MM.1S (cell line): ENCODE data around the gene DNAJC22.

Experiments used
- DNase-seq: peaks from one replicate; pipeline ENCODE4 v3.0.0-alpha.2; 2015
- H2AFZ ChIP-seq: fragments of 300-600 bp; sonication (generic); 2 replicates; pipeline ENCODE4 v1.6.0; 2016; ENCODE audit warnings: antibody characterized with exemption, low read length
- H3F3A ChIP-seq: fragments of 300-600 bp; sonication (generic); 2 replicates; pipeline ENCODE4 v1.6.1; 2016; ENCODE audit warnings: mild to moderate bottlenecking, antibody characterized with exemption, low read length, moderate library complexity, mixed read lengths; ENCODE audit not compliant: insufficient read depth
- H3K27ac ChIP-seq: fragments of 300-600 bp; sonication (generic); 2 replicates; pipeline ENCODE4 v1.5.1; 2016; ENCODE audit warnings: mild to moderate bottlenecking, low read length
- H3K27me3 ChIP-seq: fragments of 300-600 bp; sonication (generic); replicated peaks from 2 replicates; pipeline ENCODE4 v1.6.0; 2016; ENCODE audit warnings: low read length; ENCODE audit not compliant: insufficient read depth
- H3K36me3 ChIP-seq: fragments of 300-600 bp; sonication (generic); replicated peaks from 2 replicates; pipeline ENCODE4 v1.6.1; 2016; ENCODE audit warnings: mild to moderate bottlenecking, low read length, mixed read lengths; ENCODE audit not compliant: insufficient read depth
- H3K4me1 ChIP-seq: fragments of 300-600 bp; sonication (generic); 2 replicates; pipeline ENCODE4 v1.6.1; 2016; ENCODE audit warnings: low read length, mixed read lengths
- H3K4me2 ChIP-seq: fragments of 300-600 bp; sonication (generic); 2 replicates; pipeline ENCODE4 v1.6.0; 2016; ENCODE audit warnings: low read depth, low read length
- H3K4me3 ChIP-seq: fragments of 300-600 bp; sonication (generic); 2 replicates; pipeline ENCODE4 v1.5.1; 2016; ENCODE audit warnings: low read length, mixed read lengths
- H3K79me2 ChIP-seq: fragments of 300-600 bp; sonication (generic); 2 replicates; pipeline ENCODE4 v1.6.1; 2016; ENCODE audit warnings: mixed run types, low read length, mixed read lengths
- H3K9ac ChIP-seq: fragments of 300-600 bp; sonication (generic); 2 replicates; pipeline ENCODE4 v1.6.1; 2016; ENCODE audit warnings: low read length, mixed read lengths
- H3K9me2 ChIP-seq: fragments of 300-600 bp; sonication (generic); replicated peaks from 2 replicates; pipeline ENCODE4 v1.6.1; 2016; ENCODE audit warnings: mild to moderate bottlenecking, low read length, mixed read lengths; ENCODE audit not compliant: insufficient read depth
- H3K9me3 ChIP-seq: fragments of 300-600 bp; sonication (generic); replicated peaks from 2 replicates; pipeline ENCODE4 v1.6.1; 2016; ENCODE audit warnings: mild to moderate bottlenecking, low read length, mixed read lengths; ENCODE audit not compliant: insufficient read depth
- H4K20me1 ChIP-seq: fragments of 300-600 bp; sonication (generic); 2 replicates; pipeline ENCODE4 v1.6.1; 2016; ENCODE audit warnings: mild to moderate bottlenecking, low read length, moderate library complexity, mixed read lengths; ENCODE audit not compliant: insufficient read depth
- EZH2 ChIP-seq: fragments of 300-600 bp; sonication (generic); optimal IDR thresholded peaks from 2 replicates; pipeline ENCODE3; 2017; ENCODE audit warnings: low read depth, mild to moderate bottlenecking, antibody characterized with exemption, low read length, mixed read lengths
- EZH2phosphoT487 ChIP-seq: fragments of 300-600 bp; sonication (generic); IDR thresholded peaks from 2 replicates; pipeline ENCODE4 v1.6.1; 2018; ENCODE audit warnings: antibody characterized with exemption, low read length
- TF ChIP-seq, protein P1 (sequence below): fragments of 300-600 bp; sonication (generic); IDR thresholded peaks from 2 replicates; pipeline ENCODE4 v1.5.1; 2016; ENCODE audit warnings: antibody characterized with exemption, low read length, mixed read lengths

DNAJC22 gene

DNA sequence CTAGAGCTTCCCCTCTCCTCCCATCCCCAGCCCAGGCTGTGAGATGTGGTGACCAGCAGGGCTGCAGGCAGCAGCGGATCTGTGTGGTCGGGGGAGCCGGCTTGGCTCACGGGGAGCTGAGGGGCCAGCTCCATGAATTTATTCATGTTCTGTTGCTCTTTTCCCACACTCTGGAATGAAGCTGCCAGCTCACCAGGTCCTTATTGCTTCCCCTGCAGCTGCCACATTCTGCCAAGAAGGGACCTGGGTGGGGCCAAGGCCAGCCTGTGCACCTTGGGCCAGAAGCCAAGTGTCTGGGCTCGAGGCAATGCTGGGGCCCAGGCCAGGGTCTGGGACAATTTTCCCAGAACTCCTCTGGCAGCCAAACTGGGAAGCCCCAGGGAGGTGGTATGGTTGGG is 7.2 kb upstream of the DNAJC22 start:
- no peaks in the 10 kb centered on the region for H4K20me1 ChIP-seq
- no peak for TF ChIP-seq EZH2phosphoT487
- TF ChIP-seq EZH2: no peak
- TF ChIP-seq, protein P1, sequence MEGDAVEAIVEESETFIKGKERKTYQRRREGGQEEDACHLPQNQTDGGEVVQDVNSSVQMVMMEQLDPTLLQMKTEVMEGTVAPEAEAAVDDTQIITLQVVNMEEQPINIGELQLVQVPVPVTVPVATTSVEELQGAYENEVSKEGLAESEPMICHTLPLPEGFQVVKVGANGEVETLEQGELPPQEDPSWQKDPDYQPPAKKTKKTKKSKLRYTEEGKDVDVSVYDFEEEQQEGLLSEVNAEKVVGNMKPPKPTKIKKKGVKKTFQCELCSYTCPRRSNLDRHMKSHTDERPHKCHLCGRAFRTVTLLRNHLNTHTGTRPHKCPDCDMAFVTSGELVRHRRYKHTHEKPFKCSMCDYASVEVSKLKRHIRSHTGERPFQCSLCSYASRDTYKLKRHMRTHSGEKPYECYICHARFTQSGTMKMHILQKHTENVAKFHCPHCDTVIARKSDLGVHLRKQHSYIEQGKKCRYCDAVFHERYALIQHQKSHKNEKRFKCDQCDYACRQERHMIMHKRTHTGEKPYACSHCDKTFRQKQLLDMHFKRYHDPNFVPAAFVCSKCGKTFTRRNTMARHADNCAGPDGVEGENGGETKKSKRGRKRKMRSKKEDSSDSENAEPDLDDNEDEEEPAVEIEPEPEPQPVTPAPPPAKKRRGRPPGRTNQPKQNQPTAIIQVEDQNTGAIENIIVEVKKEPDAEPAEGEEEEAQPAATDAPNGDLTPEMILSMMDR: no peak
- H3F3A ChIP-seq: peaks cover 6% of the 10 kb centered on the region; the same call in 1 of the 2 replicates
- H3K4me3 ChIP-seq: no peak overlapping the region
- H3K9me3 ChIP-seq: no peaks in the 10 kb centered on the region
- no peaks in the 10 kb centered on the region for H3K9me2 ChIP-seq
- H3K27me3 ChIP-seq: peaks cover 74% of the 10 kb centered on the region
- H3K4me2 ChIP-seq: no peak overlapping the region
- no peaks in the 10 kb centered on the region for H3K79me2 ChIP-seq
- H3K4me1 ChIP-seq: peaks cover 3% of the 10 kb centered on the region; the same call in 1 of the 2 replicates
- no peak overlapping the region for H3K9ac ChIP-seq
- H2AFZ ChIP-seq: no peak overlapping the region
- H3K36me3 ChIP-seq: no peaks in the 10 kb centered on the region
- no peak overlapping the region for H3K27ac ChIP-seq
- DNase-seq: no peak

DNA sequence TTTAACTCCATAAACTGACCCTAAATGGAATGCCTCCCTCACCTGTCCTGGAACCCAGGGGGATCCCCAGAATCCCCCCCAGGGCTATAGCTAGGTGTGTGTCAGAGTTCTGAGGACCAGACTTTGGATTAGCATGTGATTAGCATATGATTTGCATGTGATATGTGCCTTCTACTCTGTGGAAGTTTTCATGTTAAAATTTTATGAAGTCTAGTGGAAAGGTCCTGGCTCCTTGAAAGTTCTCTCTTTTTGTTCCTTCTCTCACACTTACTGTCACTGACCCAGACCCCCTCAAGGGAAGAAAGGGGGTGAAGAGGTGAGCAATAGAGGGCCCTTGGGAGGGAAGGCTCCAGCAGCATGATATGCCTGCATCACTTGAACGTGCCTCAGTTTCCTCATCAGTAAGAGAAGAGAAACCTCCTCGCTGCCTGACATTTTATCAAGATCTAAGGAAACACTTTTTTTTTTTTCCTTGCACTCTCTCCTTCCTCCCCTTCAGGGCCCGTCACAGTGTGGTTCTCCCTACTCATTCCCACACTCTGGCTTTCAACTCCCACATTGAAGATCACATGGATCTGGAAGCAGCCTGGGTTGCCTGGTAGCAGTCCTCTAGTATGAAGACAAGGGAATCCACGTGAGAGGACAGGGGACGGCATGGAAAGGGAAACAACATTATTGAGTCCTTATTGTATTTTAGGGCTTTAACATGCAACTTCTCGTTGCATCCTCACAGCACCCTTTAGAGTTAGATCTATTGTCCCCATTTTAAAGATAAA is 6.4 kb upstream of the DNAJC22 start:
- H3K36me3 ChIP-seq: no peaks in the 10 kb centered on the region
- no peak for DNase-seq
- TF ChIP-seq EZH2: no peak
- no peak overlapping the region for H3K9ac ChIP-seq
- H3K9me2 ChIP-seq: no peaks in the 10 kb centered on the region
- H3K27ac ChIP-seq: no peak overlapping the region
- peaks cover 3% of the 10 kb centered on the region; the same call in 1 of the 2 replicates for H3K4me1 ChIP-seq
- H3K4me2 ChIP-seq: no peak overlapping the region
- no peaks in the 10 kb centered on the region for H3K9me3 ChIP-seq
- peaks cover 78% of the 10 kb centered on the region for H3K27me3 ChIP-seq
- no peaks in the 10 kb centered on the region for H4K20me1 ChIP-seq
- no peak overlapping the region for H2AFZ ChIP-seq
- H3K4me3 ChIP-seq: no peak overlapping the region
- H3F3A ChIP-seq: 0 out of 2 replicates have a peak, but pooled peaks cover 2% of the 10 kb centered on the region
- no peaks in the 10 kb centered on the region for H3K79me2 ChIP-seq

DNA sequence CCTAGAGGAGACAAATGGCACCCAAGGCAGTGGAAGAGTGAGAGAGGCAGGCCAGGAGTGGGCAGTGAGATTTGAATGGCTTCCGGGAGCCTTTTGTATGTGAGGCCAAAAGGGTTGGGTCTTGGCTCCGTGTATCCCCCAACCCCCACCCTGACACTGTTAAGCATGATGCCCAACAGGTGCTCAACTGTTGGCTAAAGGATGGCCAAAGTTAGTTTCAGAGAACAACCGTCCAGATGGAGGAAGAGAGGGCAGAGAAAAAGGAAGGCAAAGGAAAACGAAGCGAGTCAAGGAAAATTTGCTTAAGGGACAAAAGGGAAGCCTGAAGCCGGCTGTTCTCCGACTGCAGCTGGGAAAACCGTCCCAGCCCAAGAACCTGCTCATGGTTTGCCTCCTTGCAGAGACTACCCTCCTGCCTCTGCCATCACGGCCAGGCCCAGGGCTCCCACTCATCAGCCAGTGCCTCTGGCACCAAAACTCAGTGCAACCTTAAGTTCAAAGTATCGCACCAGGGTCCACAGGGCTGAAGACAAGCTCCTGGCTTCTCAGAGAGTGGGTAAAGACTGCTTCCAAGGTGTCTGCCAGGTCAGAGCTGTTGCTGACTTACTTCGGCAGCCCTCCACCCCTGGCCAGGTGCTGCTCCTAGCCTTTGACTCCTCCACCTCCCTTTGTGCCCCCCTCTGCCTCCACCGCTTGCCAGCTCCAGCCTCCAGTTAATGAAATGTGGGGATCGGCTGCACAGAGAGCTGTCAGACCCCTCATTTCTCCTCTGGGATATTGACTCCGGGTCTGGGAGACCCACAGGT is 5.5 kb upstream of the DNAJC22 start:
- H3K27me3 ChIP-seq: peaks cover 79% of the 10 kb centered on the region
- no peaks in the 10 kb centered on the region for H3K36me3 ChIP-seq
- H3K27ac ChIP-seq: no peak overlapping the region
- no peak overlapping the region for H3K4me3 ChIP-seq
- H3K9ac ChIP-seq: no peak overlapping the region
- no peak overlapping the region for H2AFZ ChIP-seq
- no peaks in the 10 kb centered on the region for H4K20me1 ChIP-seq
- no peaks in the 10 kb centered on the region for H3K9me2 ChIP-seq
- no peaks in the 10 kb centered on the region for H3F3A ChIP-seq
- no peak for DNase-seq
- TF ChIP-seq EZH2: no peak
- TF ChIP-seq, protein P1: no peak
- TF ChIP-seq EZH2phosphoT487: no peak
- H3K79me2 ChIP-seq: no peaks in the 10 kb centered on the region
- peaks cover 7% of the 10 kb centered on the region; the same call in 1 of the 2 replicates for H3K4me1 ChIP-seq
- H3K9me3 ChIP-seq: no peaks in the 10 kb centered on the region
- H3K4me2 ChIP-seq: no peak overlapping the region
